ENCODE measurements around the gene TMUB2.
A peak's percentile ranks its signal among the peaks of the same experiment; 100 is the strongest.
"Not testable (repeated sequence)": the region's sequence is repeated elsewhere in the genome, so short reads cannot be mapped to it uniquely, and the experiment has no call there.

Gene TMUB2

DNA sequence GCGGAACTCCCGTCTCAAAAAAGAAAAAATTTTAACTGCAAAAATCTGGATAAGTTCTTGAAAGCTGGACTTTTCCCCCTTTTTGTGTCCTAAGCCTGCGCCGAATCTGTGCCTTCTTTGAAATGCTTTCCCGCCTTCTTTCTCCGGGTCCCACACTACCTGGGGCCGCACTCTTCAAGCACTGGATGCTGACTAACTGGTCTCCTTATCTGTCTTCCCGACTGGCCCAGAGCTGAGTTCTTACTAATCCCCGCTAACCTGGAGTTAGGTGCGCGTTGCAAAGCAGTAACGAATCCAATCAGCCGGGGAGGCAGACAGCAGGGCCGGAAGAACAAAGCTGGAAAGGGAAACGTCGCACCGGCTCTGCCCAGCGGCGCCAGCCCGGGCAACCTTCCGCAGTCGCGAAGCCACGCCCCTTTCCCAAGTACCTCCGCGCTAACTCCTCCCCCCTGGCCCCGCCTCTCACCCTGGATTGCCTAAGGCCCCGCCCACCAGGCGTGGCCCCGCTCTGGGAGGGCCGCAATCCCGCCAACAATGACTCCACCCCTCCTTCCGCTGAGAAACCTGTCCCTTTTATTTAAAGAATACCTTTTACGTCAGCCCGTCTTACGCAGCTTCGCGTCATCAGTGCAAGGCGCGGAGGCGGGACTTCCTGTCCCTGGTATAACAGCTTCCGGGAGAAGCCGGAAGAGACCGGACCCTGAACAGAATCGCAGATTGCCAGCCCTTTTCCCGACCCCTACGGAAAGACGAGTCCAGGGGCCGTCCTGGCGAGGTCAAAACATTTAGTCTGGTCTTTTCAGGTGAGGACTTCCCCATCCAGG is at the start of gene TMUB2:
TSS of gene TMUB2 (plus strand) at position 666 of the 824 bp plus-strand sequence. CDS start 737 bp downstream, outside the sequence.
- DNase-seq = peak; percentile 100

DNA sequence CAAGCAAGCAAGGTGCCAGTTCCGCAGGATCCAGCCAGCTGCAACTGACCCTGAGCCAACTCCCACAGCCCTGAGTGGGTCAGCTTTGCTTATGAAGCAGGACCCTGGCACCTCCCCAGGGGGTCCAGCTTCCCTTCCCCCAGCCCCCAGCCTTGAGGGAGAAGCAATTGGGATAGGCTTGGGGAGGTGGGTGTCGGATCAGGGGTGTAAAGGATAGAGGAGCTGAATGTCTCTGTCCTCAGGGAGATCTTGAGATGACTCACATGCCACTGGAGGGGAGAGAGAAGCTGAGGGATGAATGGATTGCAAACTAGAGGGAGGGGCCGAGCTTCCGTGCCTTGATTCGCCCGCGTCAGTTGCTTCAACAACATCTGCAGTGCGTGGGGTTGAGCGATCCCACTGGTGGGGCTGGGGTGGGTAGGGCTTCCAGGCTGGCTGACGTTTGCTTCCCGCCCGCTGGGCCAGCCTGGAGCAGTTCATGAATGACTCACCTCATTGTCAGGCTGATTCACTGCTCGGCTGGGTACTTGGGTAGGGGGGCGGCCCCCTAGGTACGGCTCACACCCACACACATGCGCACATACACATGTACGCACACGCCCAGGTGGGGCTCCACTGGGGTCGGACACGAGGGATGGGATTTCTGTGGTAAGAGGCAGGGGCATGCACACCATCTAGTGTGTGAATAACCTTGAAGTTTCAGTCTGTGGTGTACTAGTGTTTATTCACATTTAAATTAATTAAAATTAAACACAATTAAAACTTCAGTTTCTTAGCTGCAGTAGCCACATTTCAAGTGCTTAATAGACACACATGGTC is 48.7 kb upstream of the TMUB2 start:
- peak; percentile 79 for DNase-seq

DNA sequence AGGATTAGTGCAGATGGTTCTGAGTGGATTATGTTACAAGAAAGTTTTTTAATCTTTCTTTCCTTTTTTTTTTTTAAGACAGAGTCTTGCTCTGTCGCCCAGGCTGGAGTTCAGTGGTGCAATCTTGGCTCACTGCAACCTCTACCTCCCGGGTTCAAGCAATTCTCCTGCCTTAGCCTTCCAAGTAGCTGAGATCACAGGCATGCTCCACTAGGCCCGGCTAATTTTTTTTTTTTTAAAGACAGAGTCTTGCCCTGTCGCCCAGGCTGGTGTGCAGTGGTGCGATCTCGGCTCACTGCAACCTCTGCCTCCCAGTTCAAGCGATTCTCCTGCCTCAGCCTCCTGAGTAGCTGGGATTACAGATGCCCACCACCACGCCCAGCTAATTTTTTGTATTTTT is 42.9 kb upstream of the TMUB2 start:
- not testable (repeated sequence) for DNase-seq

DNA sequence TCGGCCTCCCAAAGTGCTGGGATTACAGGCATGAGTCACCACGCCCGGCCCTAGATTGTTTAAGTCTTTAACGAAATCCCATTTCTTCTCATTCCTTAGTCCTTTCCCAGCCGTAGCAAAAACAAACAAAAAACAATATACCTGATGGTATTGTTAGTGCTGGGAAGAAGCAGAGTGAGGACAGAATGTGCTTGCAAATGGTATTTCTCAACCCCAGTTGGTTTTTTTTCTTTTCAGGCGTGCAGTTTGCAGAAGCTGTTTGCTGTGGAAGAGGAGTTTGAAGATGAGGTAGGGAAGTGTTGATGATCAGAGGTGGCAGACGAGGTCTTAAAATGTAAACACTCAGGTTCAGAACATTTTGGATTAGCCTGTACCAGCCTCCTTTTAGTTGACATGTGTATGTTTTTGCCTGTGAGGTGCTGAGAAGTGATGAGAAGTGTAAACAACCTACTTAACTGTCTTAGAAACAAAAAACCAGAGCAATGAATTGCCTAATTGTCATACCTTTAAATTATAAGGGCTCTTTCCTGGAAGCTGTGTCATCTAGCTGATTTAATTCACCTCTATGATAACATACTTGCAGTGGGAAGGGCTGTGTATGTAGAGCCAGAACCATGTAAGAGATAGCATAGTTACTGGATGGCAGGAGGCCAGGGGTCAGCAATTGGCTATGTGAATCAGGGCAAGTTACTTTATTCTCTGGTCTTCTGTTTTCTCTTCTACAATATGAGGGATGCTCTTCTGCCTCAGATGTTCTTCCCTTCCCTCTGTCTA is 41.6 kb upstream of the TMUB2 start:
- DNase-seq = no peak

DNA sequence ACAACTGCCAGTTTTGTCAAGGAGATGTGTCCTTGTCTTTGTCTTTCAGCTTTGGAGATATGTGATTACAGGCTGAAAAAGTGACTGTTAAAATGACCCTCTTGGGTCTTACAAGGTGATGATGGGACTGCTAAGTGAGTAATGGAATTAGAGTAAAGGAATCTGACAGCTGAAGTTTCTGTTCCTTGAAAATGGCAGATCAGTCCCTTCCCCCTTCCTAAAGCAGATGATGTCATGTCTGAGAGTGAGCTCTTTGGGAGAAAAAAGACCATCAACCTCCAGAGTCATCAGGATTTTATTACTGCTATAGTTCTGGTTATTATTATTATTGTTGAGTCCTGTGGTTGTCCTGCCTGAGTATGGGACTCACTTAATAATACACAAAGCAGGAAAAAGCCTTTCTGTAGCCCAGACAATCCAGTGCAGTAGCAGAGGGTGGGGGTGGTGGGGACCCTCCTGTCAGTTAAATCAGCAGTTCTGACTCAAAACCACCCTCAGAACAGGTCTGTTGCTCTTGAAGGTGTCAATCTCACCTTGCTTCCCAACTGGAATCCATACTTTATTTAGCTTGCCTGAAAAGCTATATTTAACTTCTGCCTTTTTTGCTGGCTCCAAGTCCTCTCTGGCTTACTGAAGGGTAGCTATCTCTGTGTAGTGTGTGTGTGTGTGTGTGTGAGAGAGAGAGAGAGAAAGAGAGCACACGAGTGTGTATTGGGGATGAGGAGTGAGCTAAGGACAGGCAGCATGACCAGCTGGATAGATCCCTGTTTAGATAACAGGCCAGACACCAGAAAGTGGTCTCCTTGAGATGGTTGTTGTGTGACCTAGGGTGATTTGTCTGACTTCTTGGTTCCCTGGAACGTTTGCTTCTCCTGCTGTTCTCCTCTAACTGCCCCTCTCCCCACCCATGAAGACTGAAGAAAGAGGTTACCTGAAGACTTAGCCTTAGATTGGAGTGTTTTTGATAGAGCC is 40.1 kb upstream of the TMUB2 start:
- no peak for DNase-seq

DNA sequence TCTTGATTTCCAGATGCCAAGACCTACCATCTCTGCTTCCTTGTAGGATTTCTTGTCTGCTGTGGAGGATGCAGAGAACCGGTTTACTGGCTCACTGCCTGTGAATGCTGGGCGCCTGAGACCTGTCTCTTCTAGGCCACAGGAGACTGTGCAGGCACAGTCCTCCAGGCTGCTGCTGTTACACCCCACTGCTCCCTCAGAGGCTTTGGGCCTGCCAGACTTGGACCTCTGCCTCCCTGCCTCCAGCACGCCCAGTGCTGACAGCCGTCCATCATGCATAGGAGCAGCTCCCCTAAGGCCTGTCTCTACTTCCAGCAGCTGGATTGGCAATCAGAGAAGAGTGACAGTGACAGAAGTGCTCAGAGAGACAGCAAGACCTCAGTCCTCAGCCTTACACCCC is 39.0 kb upstream of the TMUB2 start:
- DNase-seq = no peak

DNA sequence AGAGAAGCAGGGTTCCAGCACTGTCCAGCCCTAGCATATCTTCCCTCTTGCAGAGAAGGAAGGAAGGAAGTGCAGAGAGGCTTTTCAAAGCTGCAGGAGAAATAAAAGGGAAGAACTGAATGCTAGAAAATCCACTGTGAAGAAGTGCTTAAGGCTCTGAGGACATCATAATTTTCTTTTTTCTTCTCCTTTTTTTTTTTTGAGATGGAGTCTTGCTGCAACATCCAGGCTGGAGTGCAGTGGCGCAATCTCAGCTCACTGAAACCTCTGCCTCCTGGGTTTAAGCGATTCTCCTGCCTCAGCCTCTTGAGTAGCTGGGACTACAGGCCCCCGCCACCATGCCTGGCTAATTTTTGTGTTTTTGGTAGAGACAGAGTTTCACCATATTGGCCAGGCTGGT is 37.7 kb upstream of the TMUB2 start:
- DNase-seq = not testable (repeated sequence)

DNA sequence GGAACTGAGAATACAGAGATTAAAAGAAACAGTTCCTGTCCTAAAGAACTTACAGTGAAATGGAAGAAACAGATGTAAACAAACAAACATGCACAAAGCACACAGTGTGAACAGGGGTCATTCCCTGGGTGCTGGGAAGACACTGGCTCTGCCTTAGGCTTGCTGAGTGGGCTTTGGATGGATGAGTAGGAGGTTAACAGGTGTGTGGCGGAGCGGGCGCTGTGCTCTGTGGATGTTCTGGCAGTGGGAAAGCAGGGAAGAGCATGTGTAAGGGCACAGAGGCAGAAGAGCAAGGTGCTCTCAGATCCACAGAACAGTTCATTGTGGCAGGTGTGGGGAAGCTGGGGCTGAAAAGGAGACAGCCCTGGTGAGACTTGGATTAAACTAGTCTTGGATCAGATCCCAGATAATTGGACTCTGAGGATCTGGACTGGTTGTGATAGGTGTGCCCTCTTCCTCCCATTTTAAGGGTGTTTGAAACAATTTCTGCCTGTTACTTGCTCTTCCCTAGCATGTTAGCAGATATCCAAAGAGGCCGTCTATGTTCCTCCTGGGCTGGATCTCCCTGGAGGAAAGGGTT is 36.9 kb upstream of the TMUB2 start:
- no peak for DNase-seq

DNA sequence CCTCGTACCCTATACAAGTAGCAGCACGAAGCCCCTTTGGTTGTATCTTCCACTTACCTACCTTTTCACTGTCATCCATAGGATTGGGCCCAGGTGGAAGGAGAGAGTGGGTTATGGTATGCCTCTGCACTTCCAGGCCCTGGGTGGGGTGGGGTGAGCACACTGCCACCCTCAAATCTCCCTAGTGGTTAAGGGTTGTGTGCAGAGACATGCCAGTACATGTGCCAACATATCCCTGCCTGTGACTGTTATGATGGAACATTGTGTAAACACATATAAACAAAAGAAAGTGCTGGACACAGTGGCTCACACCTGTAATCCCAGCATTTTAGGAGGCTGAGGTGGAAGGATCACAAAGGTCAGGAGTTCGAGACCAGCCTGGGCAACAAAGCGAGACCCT is 33.9 kb upstream of the TMUB2 start:
- DNase-seq = no peak

DNA sequence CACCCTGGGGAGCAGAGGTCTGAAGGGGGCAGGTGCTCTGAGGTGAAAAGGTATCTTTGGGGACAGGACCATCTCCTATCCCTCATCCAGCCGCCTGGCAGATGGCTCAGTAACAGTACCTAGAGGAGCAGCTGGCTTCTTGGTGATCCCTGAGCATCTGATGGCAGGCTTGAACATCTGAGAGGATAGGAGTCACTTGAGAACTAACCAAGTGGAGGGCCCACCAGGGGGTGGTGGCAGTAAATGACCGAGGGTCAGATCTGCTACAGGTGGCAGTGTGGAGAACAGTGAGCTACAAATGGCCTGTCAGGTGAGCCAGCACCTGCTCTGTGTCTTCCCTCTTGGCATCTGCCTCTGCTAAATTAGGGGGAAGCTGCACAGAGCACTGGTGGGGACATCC is 31.3 kb upstream of the TMUB2 start:
- DNase-seq = no peak

DNA sequence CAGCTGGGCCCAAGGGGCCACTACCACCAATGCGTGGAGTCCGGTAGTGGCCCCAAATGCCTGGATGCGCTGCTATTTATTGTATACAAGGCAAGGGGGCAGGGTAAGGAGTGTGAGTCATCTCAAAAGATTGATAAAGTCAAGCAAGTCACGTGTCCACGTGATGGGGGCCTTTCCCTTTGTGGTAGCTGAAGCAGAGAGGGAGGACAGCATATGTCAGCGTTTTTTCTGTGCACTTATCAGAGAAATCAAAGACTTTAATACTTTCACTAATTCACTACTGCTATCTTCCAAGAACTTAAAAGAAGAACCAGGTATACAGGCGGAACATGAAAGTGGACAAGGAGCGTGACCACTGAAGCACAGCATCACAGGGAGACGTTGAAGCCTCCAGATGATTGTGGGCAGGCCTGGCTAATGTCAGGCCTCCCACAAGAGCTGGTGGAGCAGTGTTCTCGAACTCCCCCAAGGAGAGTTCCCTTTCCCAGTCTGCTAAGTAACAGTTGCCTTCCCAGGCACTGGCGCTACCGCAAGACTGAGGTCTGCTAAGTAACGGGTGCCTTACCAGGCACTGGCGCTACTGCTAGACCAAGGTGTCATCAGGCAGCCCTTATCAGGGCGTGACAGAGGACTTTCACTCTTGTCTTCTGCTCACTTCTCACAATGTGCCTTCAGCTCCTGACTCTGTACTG is 27.1 kb upstream of the TMUB2 start:
- DNase-seq = no peak

DNA sequence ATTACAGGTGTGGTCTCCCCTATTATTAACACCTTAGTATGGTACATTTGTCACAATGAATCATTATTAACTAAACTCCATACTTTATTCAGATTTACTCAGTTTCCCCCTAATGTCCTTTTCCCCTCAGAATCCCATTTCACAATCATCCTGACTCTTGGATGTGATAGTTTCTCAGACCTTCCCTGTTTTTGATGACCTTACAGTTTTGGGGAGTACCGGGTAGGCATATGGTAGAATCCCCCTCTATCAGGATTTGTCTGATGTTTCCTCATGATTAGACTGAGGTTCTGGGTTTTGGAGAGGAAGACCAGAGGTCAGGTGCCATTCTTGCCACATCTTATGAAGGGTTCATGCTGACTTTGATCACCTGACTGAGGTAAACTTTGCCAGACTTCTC is 22.3 kb upstream of the TMUB2 start:
- DNase-seq = no peak

DNA sequence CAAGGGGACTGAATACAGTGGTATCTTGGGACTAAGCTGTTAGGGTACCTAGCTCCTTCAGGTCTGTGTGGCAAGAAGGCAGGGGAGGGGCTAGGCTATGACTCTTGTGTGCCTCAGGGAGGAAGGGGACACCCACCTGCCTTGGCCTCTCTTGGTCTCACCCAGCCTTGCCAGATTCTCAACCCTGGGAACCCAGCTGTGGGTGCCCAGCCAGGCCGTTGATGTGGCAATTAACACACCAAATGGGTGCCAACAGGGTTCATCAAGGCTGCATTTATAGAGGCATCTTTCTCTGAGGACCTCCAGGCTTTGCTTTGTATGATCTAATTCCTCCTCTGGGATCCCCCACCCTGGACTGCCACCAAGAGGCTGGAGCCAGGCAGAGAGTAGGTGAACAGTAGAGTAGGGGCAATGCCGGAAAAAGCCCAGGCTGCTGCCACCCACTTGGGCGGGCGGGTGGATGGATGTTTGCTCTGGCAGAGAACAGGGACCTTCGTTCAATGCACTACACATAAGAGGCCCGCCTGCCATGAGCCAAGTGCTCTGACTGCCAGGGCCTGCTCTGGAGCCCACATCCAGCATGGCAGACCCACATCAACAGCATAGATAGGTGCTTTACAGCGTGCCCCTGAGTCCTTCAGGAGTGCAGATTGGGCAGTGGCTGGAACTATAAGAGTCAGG is 19.5 kb upstream of the TMUB2 start:
- DNase-seq = no peak

DNA sequence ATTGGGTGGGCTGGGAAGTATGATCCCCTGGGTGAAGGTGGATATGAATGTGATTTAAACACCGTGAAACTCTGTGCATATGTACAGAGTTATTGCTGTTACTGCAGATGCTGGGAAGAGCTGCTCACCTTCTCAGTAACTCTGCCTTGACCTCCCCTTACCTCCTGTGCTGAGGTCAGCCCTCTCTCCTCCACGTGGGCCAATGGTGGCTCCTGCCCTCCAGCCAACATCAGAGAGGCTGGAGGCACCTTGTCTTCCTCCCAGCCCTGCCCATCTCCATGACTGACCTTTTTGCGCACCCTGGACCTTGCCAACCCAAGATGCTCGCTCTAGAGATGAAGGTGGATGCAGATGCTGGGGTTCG is 16.7 kb upstream of the TMUB2 start:
- DNase-seq = no peak

DNA sequence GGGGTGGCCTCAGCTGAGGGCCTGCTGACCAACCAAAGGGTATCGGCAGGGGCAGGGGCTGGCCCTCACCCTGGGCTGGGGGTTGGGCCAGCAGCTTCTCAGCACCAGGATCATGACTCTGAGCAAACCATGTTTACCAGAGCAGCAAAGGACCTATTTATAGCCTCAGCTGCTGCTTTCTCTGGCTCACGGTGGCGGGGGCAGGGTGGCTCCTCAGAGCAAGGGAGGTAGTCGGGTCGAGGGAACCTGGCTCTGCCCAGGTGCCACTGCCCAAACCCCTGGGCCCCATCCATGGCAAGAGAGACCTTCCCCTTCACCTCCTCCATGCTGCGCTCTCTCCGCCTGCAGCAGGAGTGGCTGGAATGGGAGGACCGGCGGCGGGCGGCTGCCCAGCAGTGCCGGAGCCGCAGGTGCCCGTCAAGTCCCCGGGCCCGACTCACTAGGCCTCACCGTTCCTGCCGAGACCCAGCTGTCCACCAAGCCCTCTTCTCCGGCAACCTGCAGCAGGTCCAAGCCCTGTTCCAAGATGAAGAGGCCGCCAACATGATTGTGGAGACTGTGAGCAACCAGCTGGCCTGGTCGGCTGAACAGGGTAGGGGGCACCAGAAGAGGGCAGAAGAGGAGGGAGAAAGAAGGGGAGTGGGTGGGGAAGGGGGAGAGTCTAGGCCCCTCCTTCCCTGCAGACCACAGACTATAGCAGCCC is 16.1 kb upstream of the TMUB2 start, which contains the start of gene ASB16:
TSS of gene ASB16 (plus strand) at position 206 of the 703 bp plus-strand sequence. CDS start at position 292, 86 bp downstream.
- no peak for DNase-seq

DNA sequence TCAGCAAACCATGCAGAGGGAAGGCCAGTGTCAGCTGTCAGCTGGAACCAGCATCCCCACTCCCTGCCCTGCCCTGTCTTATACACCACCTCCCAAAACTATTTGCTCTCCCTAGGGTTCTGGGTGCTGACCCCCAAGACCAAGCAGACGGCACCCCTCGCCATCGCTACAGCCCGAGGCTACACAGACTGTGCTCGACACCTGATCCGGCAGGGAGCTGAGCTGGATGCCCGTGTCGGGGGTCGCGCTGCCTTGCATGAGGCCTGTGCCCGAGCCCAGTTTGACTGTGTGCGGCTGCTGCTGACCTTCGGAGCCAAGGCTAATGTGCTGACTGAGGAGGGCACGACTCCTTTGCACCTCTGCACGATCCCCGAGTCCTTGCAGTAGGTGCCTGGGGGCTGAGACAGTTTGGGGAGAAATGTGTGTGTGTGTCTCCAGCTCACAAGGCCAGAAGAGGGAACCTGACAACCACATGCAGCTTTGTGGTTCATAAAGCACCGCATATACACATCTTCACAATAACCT is 14.8 kb upstream of the TMUB2 start:
- DNase-seq = no peak

DNA sequence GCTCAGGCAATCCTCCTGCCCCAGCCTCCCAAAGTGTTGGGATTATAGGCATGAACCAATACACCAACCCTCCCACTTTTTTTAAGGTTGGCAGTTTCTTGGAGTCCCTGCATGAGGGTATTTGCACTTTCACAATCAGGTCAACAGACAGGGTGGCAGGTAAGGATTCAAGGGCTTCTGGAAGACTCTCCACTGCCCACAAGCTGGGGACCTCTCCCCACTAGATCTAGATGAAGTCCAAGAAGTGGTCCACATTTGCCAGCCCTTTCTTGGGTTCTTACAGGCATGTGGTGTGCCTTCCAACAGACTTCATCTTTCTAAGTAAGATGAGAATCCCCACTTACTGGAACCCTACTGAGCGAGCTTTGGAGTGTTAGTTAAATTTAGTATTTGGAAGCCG is 12.3 kb upstream of the TMUB2 start:
- no peak for DNase-seq

DNA sequence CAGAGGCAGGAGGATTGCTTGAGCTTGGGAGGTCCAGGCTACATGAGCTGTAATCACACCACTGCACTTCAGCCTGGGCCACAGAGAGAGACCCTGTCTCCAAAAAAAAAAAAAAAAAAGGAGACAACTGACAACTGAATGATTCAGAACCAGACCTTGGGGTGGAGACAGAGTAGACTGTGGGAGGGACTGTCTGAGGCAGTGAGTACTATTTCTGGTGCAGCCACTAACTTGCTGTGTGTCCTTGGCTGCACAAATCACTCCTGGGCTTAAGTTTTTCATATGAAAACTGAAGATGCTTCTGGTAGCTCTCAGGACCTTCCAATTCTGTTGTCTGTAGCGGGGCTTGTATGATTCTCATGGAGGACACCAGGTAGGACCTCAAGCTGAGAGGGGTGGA is 10.5 kb upstream of the TMUB2 start:
- no peak for DNase-seq

All from right forelimb (tissue), 1 donor.